HUES48 (cell line): ENCODE data around the gene RLN1.
"Not testable (repeated sequence)": the region's sequence is repeated elsewhere in the genome, so short reads cannot be mapped to it uniquely, and the experiment has no call there.

ENCODE experiments used
- H3K27ac ChIP-seq: one replicate; pipeline ENCODE4 v1.7.0; 2013; ENCODE audit warnings: low read depth, low read length, inconsistent platforms
- H3K27me3 ChIP-seq: 2 replicates; pipeline ENCODE4 v1.6.1; 2013; ENCODE audit warnings: mild to moderate bottlenecking, low read length; ENCODE audit not compliant: control insufficient read depth, insufficient read depth
- H3K36me3 ChIP-seq: 2 replicates; pipeline ENCODE4 v1.6.1; 2013; ENCODE audit warnings: low read length; ENCODE audit not compliant: control insufficient read depth, insufficient read depth
- H3K4me1 ChIP-seq: 2 replicates; pipeline ENCODE4 v1.6.1; 2013; ENCODE audit warnings: mild to moderate bottlenecking, low read length; ENCODE audit not compliant: control insufficient read depth, insufficient read depth
- H3K4me3 ChIP-seq: 2 replicates; pipeline ENCODE4 v1.5.1; 2013; ENCODE audit warnings: mild to moderate bottlenecking, low read depth, low read length
- H3K9ac ChIP-seq: 2 replicates; pipeline ENCODE4 v1.6.1; 2013; ENCODE audit warnings: mild to moderate bottlenecking, low read depth, low read length, moderate library complexity
- H3K9me3 ChIP-seq: 2 replicates; pipeline ENCODE4 v1.6.1; 2013; ENCODE audit warnings: low read length; ENCODE audit not compliant: control insufficient read depth, insufficient read depth

Gene RLN1

GRCh38 chr9:5338992-5339981 is at the start of gene RLN1:
TSS of gene RLN1 (minus strand) at chr9:5339876. CDS start at chr9:5339746, 130 bp downstream.
- H3K36me3 ChIP-seq, H3K9ac ChIP-seq, H3K4me1 ChIP-seq, H3K9me3 ChIP-seq, H3K27ac ChIP-seq, H3K27me3 ChIP-seq: not testable (repeated sequence)
- peak within 1 kb of the TSS; percentile 50 for H3K4me3 ChIP-seq

- H3K27ac ChIP-seq: no peak overlapping the region
- no peak overlapping the region for H3K4me3 ChIP-seq
- H3K4me1 ChIP-seq: no peaks in the 10 kb centered on the region
- no peak overlapping the region for H3K9ac ChIP-seq
- no peaks in the 10 kb centered on the region for H3K9me3 ChIP-seq
- no peaks in the 10 kb centered on the region for H3K27me3 ChIP-seq
- H3K36me3 ChIP-seq: no peaks in the 10 kb centered on the region
These were observed 49.5 kb upstream of the RLN1 start for GRCh38 chr9:5389109-5389732.

- no peaks in the 10 kb centered on the region for H3K27me3 ChIP-seq
- H3K27ac ChIP-seq: no peak overlapping the region
- no peaks in the 10 kb centered on the region for H3K4me1 ChIP-seq
- no peaks in the 10 kb centered on the region for H3K36me3 ChIP-seq
- no peaks in the 10 kb centered on the region for H3K9me3 ChIP-seq
- H3K9ac ChIP-seq: no peak overlapping the region
- H3K4me3 ChIP-seq: no peak overlapping the region
These were observed 48.5 kb upstream of the RLN1 start for GRCh38 chr9:5388026-5388819.

- no peak overlapping the region for H3K27ac ChIP-seq
- H3K9me3 ChIP-seq: no peaks in the 10 kb centered on the region
- H3K4me3 ChIP-seq: no peak overlapping the region
- no peaks in the 10 kb centered on the region for H3K36me3 ChIP-seq
- H3K27me3 ChIP-seq: no peaks in the 10 kb centered on the region
- H3K4me1 ChIP-seq: no peaks in the 10 kb centered on the region
- no peak overlapping the region for H3K9ac ChIP-seq
These were observed 44.8 kb upstream of the RLN1 start for GRCh38 chr9:5384436-5384835.

GRCh38 chr9:5382479-5382878 is 42.8 kb upstream of the RLN1 start:
- no peak overlapping the region for H3K9ac ChIP-seq
- no peaks in the 10 kb centered on the region for H3K36me3 ChIP-seq
- no peak overlapping the region for H3K27ac ChIP-seq
- no peaks in the 10 kb centered on the region for H3K9me3 ChIP-seq
- no peaks in the 10 kb centered on the region for H3K4me1 ChIP-seq
- H3K27me3 ChIP-seq: no peaks in the 10 kb centered on the region
- no peak overlapping the region for H3K4me3 ChIP-seq

GRCh38 chr9:5375790-5376477 is 36.3 kb upstream of the RLN1 start:
- no peaks in the 10 kb centered on the region for H3K9me3 ChIP-seq
- H3K36me3 ChIP-seq: no peaks in the 10 kb centered on the region
- H3K4me1 ChIP-seq: peaks cover 9% of the 10 kb centered on the region
- H3K27me3 ChIP-seq: no peaks in the 10 kb centered on the region
- no peak overlapping the region for H3K4me3 ChIP-seq
- H3K27ac ChIP-seq: no peak overlapping the region
- no peak overlapping the region for H3K9ac ChIP-seq

- Histone ChIP-seq H3K27me3 (no peaks in the 10 kb centered on the region), H3K36me3 (no peaks in the 10 kb centered on the region), H3K9me3 (no peaks in the 10 kb centered on the region), H3K4me1 (peaks cover 9% of the 10 kb centered on the region), H3K9ac (no peak overlapping the region), H3K4me3 (no peak overlapping the region), H3K27ac (no peak overlapping the region)
These were observed 35.4 kb upstream of the RLN1 start for GRCh38 chr9:5375091-5375490.

GRCh38 chr9:5364294-5365024 is 24.8 kb upstream of the RLN1 start:
- H3K36me3 ChIP-seq: no peaks in the 10 kb centered on the region
- H3K27ac ChIP-seq: no peak overlapping the region
- H3K4me1 ChIP-seq: peaks cover 8% of the 10 kb centered on the region; the same call in 1 of the 2 replicates
- H3K4me3 ChIP-seq: no peak overlapping the region
- no peaks in the 10 kb centered on the region for H3K27me3 ChIP-seq
- H3K9ac ChIP-seq: no peak overlapping the region
- no peaks in the 10 kb centered on the region for H3K9me3 ChIP-seq

GRCh38 chr9:5361326-5362010 is 21.8 kb upstream of the RLN1 start:
- Histone ChIP-seq H3K4me1 (peaks cover 8% of the 10 kb centered on the region; the same call in 1 of the 2 replicates), H3K9me3 (no peaks in the 10 kb centered on the region), H3K27me3 (no peaks in the 10 kb centered on the region), H3K36me3 (no peaks in the 10 kb centered on the region), H3K9ac (no peak overlapping the region), H3K4me3 (no peak overlapping the region), H3K27ac (no peak overlapping the region)
